ENCODE measurements around the gene SPAG9. TPM values are rescaled to one million over a fixed set of nuclear protein-coding genes. Genes with fewer than 3 reads are reported as not detected.

SPAG9 gene
- total and polyA plus RNA-seq, 2 donors from 2014 or later = 15.4 to 93.3 TPM

GRCh38 chr17:51013322-51013721 lies 107.3 kb downstream of the SPAG9 start:
- H3K36me3 ChIP-seq (ENCODE audit: control insufficient read depth in 2 of 3, insufficient read depth in 3 of 3, low read length in 3 of 3) = peaks cover 0 to 18% (median 2%) of the 10 kb centered on the region in 3 donors
- no peaks in the 10 kb centered on the region for H3K9me3 ChIP-seq (ENCODE audit: control insufficient read depth in 2 of 3, insufficient read depth in 1 of 3, low read length in 3 of 3)
- no peaks in the 10 kb centered on the region for H3K27me3 ChIP-seq (ENCODE audit: control insufficient read depth, insufficient read depth, low read length)
- H3K9ac ChIP-seq (ENCODE audit: low read length in 3 of 3) = no peak overlapping the region
- H3K4me1 ChIP-seq (ENCODE audit: control insufficient read depth in 2 of 3, insufficient read depth in 2 of 3, low read depth in 1 of 3, low read length in 3 of 3) = peaks cover 0 to 2% (median 0%) of the 10 kb centered on the region in 3 donors
- FAIRE-seq (no peak), DNase-seq (no peak)
- no peak overlapping the region for H3K4me3 ChIP-seq (ENCODE audit: low read length in 3 of 3)
- TF ChIP-seq CTCF (IDR thresholded peaks at IDR 0.05; ENCODE audit: borderline replicate concordance, extremely low read depth, insufficient read depth) = no peak
- intact Hi-C loops (cut with DNase I) = no loop called here
- H3K27ac ChIP-seq (ENCODE audit: low read depth in 2 of 2, low read length in 2 of 2) = no peak overlapping the region

DNA sequence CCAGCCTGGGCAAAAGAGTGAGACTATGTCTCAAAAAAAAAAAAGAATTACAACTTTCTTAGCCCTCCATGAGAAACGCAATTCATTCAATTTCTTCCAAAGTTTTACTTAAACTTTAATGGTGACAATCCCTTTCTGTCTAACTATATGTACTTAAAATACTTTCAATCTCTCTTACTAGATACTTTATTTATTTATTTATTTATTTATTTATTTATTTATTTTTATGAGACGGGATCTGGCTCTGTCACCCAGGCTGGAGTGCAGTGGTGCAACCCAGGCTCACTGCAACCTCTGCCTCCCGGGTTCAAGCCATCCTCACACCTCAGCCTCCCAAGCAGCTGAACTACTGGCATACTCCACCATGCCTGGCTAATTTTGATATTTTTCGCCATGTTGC lies 108.1 kb downstream of the SPAG9 start:
- Histone ChIP-seq H3K27me3 (ENCODE audit: control insufficient read depth, insufficient read depth, low read length) (no peaks in the 10 kb centered on the region), H3K27ac (ENCODE audit: low read depth in 2 of 2, low read length in 2 of 2) (no peak overlapping the region), H3K9ac (ENCODE audit: low read length in 3 of 3) (no peak overlapping the region), H3K9me3 (ENCODE audit: control insufficient read depth in 2 of 3, insufficient read depth in 1 of 3, low read length in 3 of 3) (no peaks in the 10 kb centered on the region), H3K36me3 (ENCODE audit: control insufficient read depth in 2 of 3, insufficient read depth in 3 of 3, low read length in 3 of 3) (peaks cover 0 to 21% (median 2%) of the 10 kb centered on the region in 3 donors), H3K4me3 (ENCODE audit: low read length in 3 of 3) (no peak overlapping the region), H3K4me1 (ENCODE audit: control insufficient read depth in 2 of 3, insufficient read depth in 2 of 3, low read depth in 1 of 3, low read length in 3 of 3) (peaks cover 0 to 2% (median 0%) of the 10 kb centered on the region in 3 donors)
- no peak for TF ChIP-seq CTCF (IDR thresholded peaks at IDR 0.05; ENCODE audit: borderline replicate concordance, extremely low read depth, insufficient read depth)
- FAIRE-seq (no peak), DNase-seq (no peak)
- intact Hi-C loops (cut with DNase I) = no loop called here

DNA sequence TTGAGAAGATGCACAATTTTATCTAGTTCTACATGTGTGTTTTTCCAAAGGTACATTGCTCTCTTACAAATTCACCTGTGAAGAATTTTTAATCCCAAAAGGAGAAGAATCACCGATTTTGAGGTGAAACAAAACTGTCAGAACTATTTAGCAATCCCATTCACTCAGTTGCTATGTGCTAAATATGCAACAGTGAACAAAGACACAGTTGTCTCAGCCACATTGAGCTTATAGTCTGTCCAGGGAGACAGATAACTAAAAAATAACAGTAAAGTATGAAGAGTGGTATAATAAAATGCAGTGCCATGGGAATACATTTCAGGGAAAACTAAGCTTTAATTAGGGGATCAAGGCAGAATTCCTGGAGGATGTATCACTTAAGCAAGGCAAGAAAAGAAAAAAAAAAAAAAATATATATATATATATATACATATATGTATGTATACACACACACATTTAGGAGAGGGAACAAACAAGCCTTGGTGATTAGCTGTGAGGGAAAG lies 110.4 kb downstream of the SPAG9 start:
- no peak overlapping the region for H3K27ac ChIP-seq (ENCODE audit: low read depth in 2 of 2, low read length in 2 of 2)
- H3K36me3 ChIP-seq (ENCODE audit: control insufficient read depth in 2 of 3, insufficient read depth in 3 of 3, low read length in 3 of 3) = peaks cover 6 to 32% (median 7%) of the 10 kb centered on the region in 3 donors
- FAIRE-seq (no peak), DNase-seq (no peak)
- no peaks in the 10 kb centered on the region for H3K27me3 ChIP-seq (ENCODE audit: control insufficient read depth, insufficient read depth, low read length)
- H3K4me3 ChIP-seq (ENCODE audit: low read length in 3 of 3) = no peak overlapping the region
- no peak for TF ChIP-seq CTCF (IDR thresholded peaks at IDR 0.05; ENCODE audit: borderline replicate concordance, extremely low read depth, insufficient read depth)
- peaks cover 0 to 2% (median 0%) of the 10 kb centered on the region in 3 donors for H3K4me1 ChIP-seq (ENCODE audit: control insufficient read depth in 2 of 3, insufficient read depth in 2 of 3, low read depth in 1 of 3, low read length in 3 of 3)
- intact Hi-C loops (cut with DNase I) = no loop called here
- H3K9me3 ChIP-seq (ENCODE audit: control insufficient read depth in 2 of 3, insufficient read depth in 1 of 3, low read length in 3 of 3) = no peaks in the 10 kb centered on the region
- no peak overlapping the region for H3K9ac ChIP-seq (ENCODE audit: low read length in 3 of 3)

- Histone ChIP-seq H3K36me3 (ENCODE audit: control insufficient read depth in 2 of 3, insufficient read depth in 3 of 3, low read length in 3 of 3) (peaks cover 5 to 48% (median 6%) of the 10 kb centered on the region in 3 donors), H3K4me1 (ENCODE audit: control insufficient read depth in 2 of 3, insufficient read depth in 2 of 3, low read depth in 1 of 3, low read length in 3 of 3) (no peaks in the 10 kb centered on the region), H3K4me3 (ENCODE audit: low read length in 3 of 3) (no peak overlapping the region), H3K27me3 (ENCODE audit: control insufficient read depth, insufficient read depth, low read length) (no peaks in the 10 kb centered on the region), H3K27ac (ENCODE audit: low read depth in 2 of 2, low read length in 2 of 2) (no peak overlapping the region), H3K9me3 (ENCODE audit: control insufficient read depth in 2 of 3, insufficient read depth in 1 of 3, low read length in 3 of 3) (no peaks in the 10 kb centered on the region), H3K9ac (ENCODE audit: low read length in 3 of 3) (no peak overlapping the region)
- intact Hi-C loops (cut with DNase I) = loop anchor here (10.0 kb wide), 1 partner anchor 138 kb away; no protein-coding TSS in a partner anchor
- no peak for TF ChIP-seq CTCF (IDR thresholded peaks at IDR 0.05; ENCODE audit: borderline replicate concordance, extremely low read depth, insufficient read depth)
- no peak for DNase-seq
- no peak for FAIRE-seq
These were observed 114.1 kb downstream of the SPAG9 start for GRCh38 chr17:51006601-51007000.
